Ramos (cell line): ENCODE results near the gene BRF1.

Source experiments
- in situ Hi-C: fragments of 300-500 bp; cut with MboI; formaldehyde crosslinking; loops from one replicate; pipeline ENCODE4 v1.14.3; 2022; ENCODE audit warnings: low sequenced_read_pairs; ENCODE audit not compliant: unreplicated experiment

BRF1 gene

GRCh38 chr14:105275267-105275946 lies 25.4 kb downstream of the BRF1 start:
- in situ Hi-C loops: no loop called here

- in situ Hi-C loops: no loop called here
These were observed 26.2 kb downstream of the BRF1 start for GRCh38 chr14:105274637-105275036.

- in situ Hi-C loops: no loop called here
These were observed 27.7 kb downstream of the BRF1 start for GRCh38 chr14:105273062-105273461.

GRCh38 chr14:105272623-105273022 lies 28.2 kb downstream of the BRF1 start:
- in situ Hi-C loops: no loop called here

GRCh38 chr14:105271224-105271890 lies 29.4 kb downstream of the BRF1 start:
- in situ Hi-C loops: no loop called here

- in situ Hi-C loops: no loop called here
These were observed 31.4 kb downstream of the BRF1 start for GRCh38 chr14:105269405-105269804.

GRCh38 chr14:105268736-105269354 lies 32.0 kb downstream of the BRF1 start:
- in situ Hi-C loops: no loop called here

GRCh38 chr14:105267820-105268548 lies 32.8 kb downstream of the BRF1 start:
- in situ Hi-C loops: no loop called here

- in situ Hi-C loops: no loop called here
These were observed 39.0 kb downstream of the BRF1 start for GRCh38 chr14:105261781-105262180.

GRCh38 chr14:105260959-105261358 lies 39.8 kb downstream of the BRF1 start:
- in situ Hi-C loops: no loop called here

- in situ Hi-C loops: no loop called here
These were observed 42.0 kb downstream of the BRF1 start for GRCh38 chr14:105258846-105259245.

GRCh38 chr14:105257464-105257863 lies 43.3 kb downstream of the BRF1 start:
- in situ Hi-C loops: no loop called here

GRCh38 chr14:105256292-105256960 lies 44.4 kb downstream of the BRF1 start:
- in situ Hi-C loops: no loop called here

GRCh38 chr14:105255021-105255507 lies 45.7 kb downstream of the BRF1 start:
- in situ Hi-C loops: no loop called here

GRCh38 chr14:105253329-105253682 lies 47.5 kb downstream of the BRF1 start:
- in situ Hi-C loops: no loop called here

GRCh38 chr14:105252552-105253328 lies 48.1 kb downstream of the BRF1 start:
- in situ Hi-C loops: no loop called here

GRCh38 chr14:105251920-105252319 lies 48.9 kb downstream of the BRF1 start:
- in situ Hi-C loops: no loop called here

- in situ Hi-C loops: no loop called here
These were observed 49.8 kb downstream of the BRF1 start for GRCh38 chr14:105250986-105251385.

- in situ Hi-C loops: no loop called here
These were observed 50.8 kb downstream of the BRF1 start for GRCh38 chr14:105250008-105250366.
